ENCODE data around the gene PYROXD2.

PYROXD2 gene

GRCh38 chr10:98353170-98353569, 61.8 kb downstream of the PYROXD2 start:
- no peak for TF ChIP-seq EZH2phosphoT487 (IDR thresholded peaks at IDR 0.05; ENCODE audit: borderline replicate concordance, low read length)
- TF ChIP-seq, protein P1, sequence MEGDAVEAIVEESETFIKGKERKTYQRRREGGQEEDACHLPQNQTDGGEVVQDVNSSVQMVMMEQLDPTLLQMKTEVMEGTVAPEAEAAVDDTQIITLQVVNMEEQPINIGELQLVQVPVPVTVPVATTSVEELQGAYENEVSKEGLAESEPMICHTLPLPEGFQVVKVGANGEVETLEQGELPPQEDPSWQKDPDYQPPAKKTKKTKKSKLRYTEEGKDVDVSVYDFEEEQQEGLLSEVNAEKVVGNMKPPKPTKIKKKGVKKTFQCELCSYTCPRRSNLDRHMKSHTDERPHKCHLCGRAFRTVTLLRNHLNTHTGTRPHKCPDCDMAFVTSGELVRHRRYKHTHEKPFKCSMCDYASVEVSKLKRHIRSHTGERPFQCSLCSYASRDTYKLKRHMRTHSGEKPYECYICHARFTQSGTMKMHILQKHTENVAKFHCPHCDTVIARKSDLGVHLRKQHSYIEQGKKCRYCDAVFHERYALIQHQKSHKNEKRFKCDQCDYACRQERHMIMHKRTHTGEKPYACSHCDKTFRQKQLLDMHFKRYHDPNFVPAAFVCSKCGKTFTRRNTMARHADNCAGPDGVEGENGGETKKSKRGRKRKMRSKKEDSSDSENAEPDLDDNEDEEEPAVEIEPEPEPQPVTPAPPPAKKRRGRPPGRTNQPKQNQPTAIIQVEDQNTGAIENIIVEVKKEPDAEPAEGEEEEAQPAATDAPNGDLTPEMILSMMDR (IDR thresholded peaks at IDR 0.05; ENCODE audit: low read depth, low read length, poor library complexity, severe bottlenecking) = no peak
- no peak overlapping the region for H3K27ac ChIP-seq (ENCODE audit: low read depth, low read length)
- H3K27me3 ChIP-seq (ENCODE audit: control insufficient read depth, low read length) = peaks cover 40% of the 10 kb centered on the region
- H3K9me2 ChIP-seq (replicated peaks; ENCODE audit: control insufficient read depth, low read length) = no peaks in the 10 kb centered on the region
- H3K4me3 ChIP-seq (ENCODE audit: low read length) = no peak overlapping the region
- peaks cover 27% of the 10 kb centered on the region for H3K4me1 ChIP-seq (ENCODE audit: control insufficient read depth, low read length)
- no peaks in the 10 kb centered on the region for H3K79me2 ChIP-seq (ENCODE audit: control insufficient read depth, low read length)
- no peaks in the 10 kb centered on the region for H3K9me3 ChIP-seq (ENCODE audit: control insufficient read depth, insufficient read depth, low read length)
- peak overlapping the region; percentile 1; the same call in 1 of the 2 replicates for H3K4me2 ChIP-seq (ENCODE audit: low read length)
- no peaks in the 10 kb centered on the region for H4K20me1 ChIP-seq (ENCODE audit: control insufficient read depth, insufficient read depth, low read depth, low read length)
- no peaks in the 10 kb centered on the region for H3F3A ChIP-seq (ENCODE audit: control insufficient read depth, insufficient read depth)
- no peaks in the 10 kb centered on the region for H3K36me3 ChIP-seq (ENCODE audit: control insufficient read depth, low read length)

- Histone ChIP-seq H3K27ac (ENCODE audit: low read depth, low read length) (no peak overlapping the region), H3F3A (ENCODE audit: control insufficient read depth, insufficient read depth) (no peaks in the 10 kb centered on the region), H3K79me2 (ENCODE audit: control insufficient read depth, low read length) (no peaks in the 10 kb centered on the region), H3K4me1 (ENCODE audit: control insufficient read depth, low read length) (peaks cover 27% of the 10 kb centered on the region), H4K20me1 (ENCODE audit: control insufficient read depth, insufficient read depth, low read depth, low read length) (no peaks in the 10 kb centered on the region), H3K9me3 (ENCODE audit: control insufficient read depth, insufficient read depth, low read length) (peaks cover 9% of the 10 kb centered on the region), H3K27me3 (ENCODE audit: control insufficient read depth, low read length) (peaks cover 38% of the 10 kb centered on the region), H3K36me3 (ENCODE audit: control insufficient read depth, low read length) (no peaks in the 10 kb centered on the region), H3K4me3 (ENCODE audit: low read length) (no peak overlapping the region), H3K4me2 (ENCODE audit: low read length) (no peak overlapping the region), H3K9me2 (replicated peaks; ENCODE audit: control insufficient read depth, low read length) (no peaks in the 10 kb centered on the region)
- TF ChIP-seq, protein P1 (IDR thresholded peaks at IDR 0.05; ENCODE audit: low read depth, low read length, poor library complexity, severe bottlenecking) = no peak
- no peak for TF ChIP-seq EZH2phosphoT487 (IDR thresholded peaks at IDR 0.05; ENCODE audit: borderline replicate concordance, low read length)
Observed at GRCh38 chr10:98351831-98352402, 63.1 kb downstream of the PYROXD2 start.

DNA sequence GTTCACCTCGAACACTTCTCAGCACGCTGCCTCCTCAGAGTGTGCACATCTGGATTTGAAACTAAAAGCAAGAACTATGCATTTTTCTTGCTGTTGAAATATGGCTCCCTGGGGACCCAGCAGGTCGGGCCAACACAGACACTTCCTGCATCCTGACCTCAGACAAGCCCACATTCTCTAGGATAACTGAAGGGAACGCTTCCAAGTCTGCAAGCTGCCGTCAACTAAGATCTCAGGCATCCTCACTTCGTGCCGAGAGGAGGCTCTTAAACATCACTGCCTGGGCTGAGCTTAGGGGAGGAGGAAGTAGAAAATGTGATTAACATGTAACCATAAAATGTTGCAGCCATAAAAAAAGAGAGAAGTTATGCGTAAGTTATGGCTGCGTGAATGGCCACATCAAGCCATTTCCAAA, 65.5 kb downstream of the PYROXD2 start:
- H3K36me3 ChIP-seq (ENCODE audit: control insufficient read depth, low read length) = no peaks in the 10 kb centered on the region
- no peaks in the 10 kb centered on the region for H4K20me1 ChIP-seq (ENCODE audit: control insufficient read depth, insufficient read depth, low read depth, low read length)
- TF ChIP-seq EZH2phosphoT487 (IDR thresholded peaks at IDR 0.05; ENCODE audit: borderline replicate concordance, low read length) = no peak
- TF ChIP-seq, protein P1 (IDR thresholded peaks at IDR 0.05; ENCODE audit: low read depth, low read length, poor library complexity, severe bottlenecking) = no peak
- H3K27ac ChIP-seq (ENCODE audit: low read depth, low read length) = no peak overlapping the region
- H3K79me2 ChIP-seq (ENCODE audit: control insufficient read depth, low read length) = no peaks in the 10 kb centered on the region
- H3K9me2 ChIP-seq (replicated peaks; ENCODE audit: control insufficient read depth, low read length) = no peaks in the 10 kb centered on the region
- peaks cover 14% of the 10 kb centered on the region for H3K9me3 ChIP-seq (ENCODE audit: control insufficient read depth, insufficient read depth, low read length)
- H3K27me3 ChIP-seq (ENCODE audit: control insufficient read depth, low read length) = peaks cover 29% of the 10 kb centered on the region
- peak overlapping the region; percentile 13 for H3K4me3 ChIP-seq (ENCODE audit: low read length)
- no peaks in the 10 kb centered on the region for H3F3A ChIP-seq (ENCODE audit: control insufficient read depth, insufficient read depth)
- peak overlapping the region; percentile 48 for H3K4me2 ChIP-seq (ENCODE audit: low read length)
- peaks cover 34% of the 10 kb centered on the region for H3K4me1 ChIP-seq (ENCODE audit: control insufficient read depth, low read length)
